Activated naive CD8-positive, alpha-beta T cell treated with anti-CD3 and anti-CD28 coated beads, Interleukin-2, amount 50 U/mL, for 16 hours (primary cell): ENCODE results near the gene CCS.
"Not testable (repeated sequence)": the region's sequence is repeated elsewhere in the genome, so short reads cannot be mapped to it uniquely, and the experiment has no call there.

Source experiments
- DNase-seq: peaks from one replicate; pipeline ENCODE4 v3.0.0-alpha.2; 2020; ENCODE audit warnings: low read depth, low spot score

The CCS gene

DNA sequence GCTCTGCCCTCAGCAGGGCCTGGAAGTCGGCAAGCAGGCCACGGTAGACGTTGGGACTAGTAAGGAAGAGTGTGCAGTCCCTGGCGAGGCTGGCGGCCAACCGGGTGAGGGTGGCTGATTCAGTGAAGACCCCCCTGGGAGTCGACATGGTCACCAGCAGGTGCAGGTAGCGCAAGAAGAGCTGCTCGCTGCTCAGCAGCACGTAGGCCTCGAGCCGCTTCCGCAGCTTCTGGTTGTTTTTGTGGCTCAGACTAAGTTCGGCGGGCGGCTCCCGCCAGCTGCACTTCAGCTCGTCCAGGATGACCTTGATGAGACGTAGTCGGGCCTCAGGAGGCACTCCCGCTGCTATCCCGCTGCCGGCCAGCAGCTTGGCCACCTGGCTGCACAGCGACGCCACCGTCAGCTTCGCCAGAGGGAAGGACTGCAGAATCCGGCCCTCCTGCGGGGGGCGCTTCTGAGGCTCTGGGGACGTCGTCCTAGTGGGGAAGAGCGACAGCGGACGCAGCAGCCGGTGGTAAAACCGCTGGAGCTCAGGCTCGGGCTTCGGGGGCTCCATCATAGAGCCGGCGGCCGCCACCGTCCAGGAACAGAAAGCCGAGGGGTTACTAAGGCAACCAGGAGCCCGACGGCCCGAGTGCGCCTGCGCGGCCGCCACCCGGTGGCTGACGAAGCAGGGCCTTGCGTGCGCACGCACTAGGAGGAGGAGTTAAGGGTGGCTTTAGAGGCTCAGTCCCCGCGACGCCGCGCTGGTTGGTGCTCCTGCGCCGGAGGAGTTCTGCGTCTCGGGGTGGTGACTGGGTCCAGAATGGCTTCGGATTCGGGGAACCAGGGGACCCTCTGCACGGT is at the start of gene CCS, which contains the start of gene CCDC87:
Gene CCS (plus strand): TSS at position 729 of the 846 bp plus-strand sequence. CDS start 77 bp downstream, at position 806.
Gene CCDC87 (minus strand): TSS at position 607 of the 846 bp plus-strand sequence. CDS start 48 bp downstream, at position 559.
- peak; percentile 97 for DNase-seq

DNA sequence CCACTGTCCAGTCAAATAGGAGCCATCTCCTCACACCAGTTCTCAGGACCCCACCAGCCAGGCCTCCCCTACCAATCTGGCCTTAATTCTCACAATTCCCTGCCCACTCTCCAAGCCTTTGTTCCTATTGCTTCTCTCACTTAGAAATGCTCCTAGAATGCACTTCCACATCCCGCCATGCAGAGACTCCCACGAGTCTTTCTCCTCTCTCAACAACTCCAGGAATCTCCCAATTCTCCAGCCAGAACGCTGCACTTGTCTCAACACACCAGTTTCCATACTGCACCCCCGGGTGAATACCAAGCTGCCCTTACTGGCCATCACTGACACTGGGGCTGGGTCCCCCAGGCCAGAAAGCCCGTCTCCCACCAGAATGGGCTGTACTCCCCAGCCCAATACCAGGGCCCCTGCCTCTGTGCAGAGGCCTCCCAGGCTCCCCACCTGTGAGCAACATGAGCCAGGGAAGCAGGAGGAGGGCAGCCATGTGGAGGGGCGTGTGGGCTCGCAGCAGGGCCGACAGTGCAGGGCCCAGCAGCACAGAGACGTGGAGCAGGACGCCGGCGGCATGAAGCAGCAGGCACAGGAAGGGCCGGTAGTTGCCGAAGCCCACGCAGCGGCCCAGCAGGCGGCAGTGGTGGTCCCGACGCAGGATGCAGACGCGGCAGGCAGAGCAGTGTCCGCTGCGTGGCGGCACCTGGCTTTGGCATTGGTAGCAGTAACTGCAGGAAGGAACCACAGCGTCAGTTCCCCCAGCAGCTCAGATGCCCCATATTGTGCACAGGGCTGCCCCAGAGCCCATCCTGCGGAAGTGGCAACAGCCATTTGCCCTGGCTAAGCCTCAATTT is 49.5 kb upstream of the CCS start:
- DNase-seq = no peak

DNA sequence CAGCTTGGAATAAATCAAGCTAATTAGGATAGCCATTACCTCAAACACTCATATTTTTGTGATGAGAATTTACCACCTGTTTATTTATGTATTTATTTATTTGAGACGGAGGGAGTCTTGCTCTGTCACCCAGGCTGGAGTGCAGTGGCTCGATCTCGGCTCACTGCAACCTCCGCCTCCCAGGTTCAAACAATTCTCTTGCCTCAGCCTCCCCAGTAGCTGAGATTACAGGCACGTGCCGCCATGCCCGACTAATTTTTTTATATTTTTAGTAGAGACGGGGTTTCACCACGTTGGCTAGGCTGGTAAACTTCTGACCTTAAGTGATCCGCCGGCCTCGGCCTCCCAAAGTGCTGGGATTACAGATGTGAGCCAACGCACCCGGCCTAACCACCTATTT is 48.0 kb upstream of the CCS start:
- not testable (repeated sequence) for DNase-seq

DNA sequence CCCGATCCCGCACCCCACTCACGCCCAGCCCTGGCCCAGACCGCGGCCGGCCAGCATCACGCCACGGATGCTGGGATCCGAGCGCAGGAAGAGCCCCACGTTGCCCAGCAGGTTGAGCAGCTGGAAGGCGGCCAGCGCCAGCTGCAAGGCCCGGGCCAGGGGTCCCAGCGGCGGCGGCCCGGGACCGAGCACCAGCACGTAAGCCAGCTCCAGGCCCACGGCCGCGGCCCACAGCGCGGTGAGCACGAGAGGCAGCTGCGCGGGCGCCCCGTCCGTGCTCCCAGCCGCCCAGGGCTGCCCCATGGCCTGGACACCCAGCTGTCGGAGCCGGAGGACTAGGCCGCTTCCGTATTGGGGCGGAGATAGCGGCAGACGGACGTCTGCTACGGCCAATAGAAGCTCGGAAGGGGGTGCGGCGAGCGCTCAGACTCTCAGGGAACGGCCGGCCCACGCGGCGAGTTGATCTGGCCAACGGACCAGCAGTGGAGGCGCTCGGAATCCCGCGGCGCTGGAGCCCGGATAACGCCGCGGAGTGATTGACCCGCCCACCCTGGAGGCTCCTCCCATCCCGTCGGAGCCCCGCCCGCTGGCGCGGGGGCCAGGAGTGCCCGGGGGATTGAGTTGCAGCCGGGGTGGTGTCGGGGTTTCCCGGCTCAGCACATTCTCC is 47.2 kb upstream of the CCS start, which contains the start of gene ZDHHC24:
Gene ZDHHC24 (minus strand): TSS at position 348 of the 667 bp plus-strand sequence. CDS start 45 bp downstream, at position 303.
- DNase-seq = peak; percentile 71

GRCh38 chr11:66546368-66546965 is 46.5 kb upstream of the CCS start, which contains the start of gene ACTN3:
TSS of gene ACTN3 (plus strand) at chr11:66546903. CDS start at chr11:66546938, 35 bp downstream.
- no peak for DNase-seq

- DNase-seq = no peak
Observed at GRCh38 chr11:66546966-66547661, 45.9 kb upstream of the CCS start.

GRCh38 chr11:66547662-66548009 is 45.3 kb upstream of the CCS start:
- DNase-seq = no peak

DNA sequence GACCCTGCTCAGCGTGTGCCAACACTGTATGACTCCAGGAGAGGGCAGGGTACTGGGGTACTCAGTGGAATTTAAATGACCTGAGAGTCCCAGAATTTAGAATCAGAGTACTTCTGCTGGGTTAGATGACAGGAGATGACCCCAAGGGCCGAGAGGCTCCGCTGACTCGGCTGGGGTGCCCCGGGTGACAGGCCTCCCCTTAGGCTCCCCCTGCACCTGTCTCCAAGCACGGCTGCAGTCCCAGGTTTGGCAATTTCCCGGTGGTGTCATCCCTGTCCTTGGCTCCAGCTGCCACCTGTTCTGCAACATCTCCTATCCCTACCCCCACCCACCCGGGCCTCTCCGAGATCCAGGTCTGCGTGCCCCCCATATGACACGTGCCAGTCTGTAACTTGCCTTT is 44.9 kb upstream of the CCS start:
- DNase-seq = no peak

GRCh38 chr11:66548774-66549630 is 44.0 kb upstream of the CCS start:
- no peak for DNase-seq

GRCh38 chr11:66549696-66550095 is 43.3 kb upstream of the CCS start:
- DNase-seq = no peak

GRCh38 chr11:66550887-66551286 is 42.1 kb upstream of the CCS start:
- DNase-seq = no peak

GRCh38 chr11:66554602-66555001 is 38.4 kb upstream of the CCS start:
- DNase-seq = no peak

- DNase-seq = no peak
Observed at GRCh38 chr11:66555416-66555815, 37.6 kb upstream of the CCS start.

GRCh38 chr11:66556086-66556485 is 36.9 kb upstream of the CCS start:
- no peak for DNase-seq

DNA sequence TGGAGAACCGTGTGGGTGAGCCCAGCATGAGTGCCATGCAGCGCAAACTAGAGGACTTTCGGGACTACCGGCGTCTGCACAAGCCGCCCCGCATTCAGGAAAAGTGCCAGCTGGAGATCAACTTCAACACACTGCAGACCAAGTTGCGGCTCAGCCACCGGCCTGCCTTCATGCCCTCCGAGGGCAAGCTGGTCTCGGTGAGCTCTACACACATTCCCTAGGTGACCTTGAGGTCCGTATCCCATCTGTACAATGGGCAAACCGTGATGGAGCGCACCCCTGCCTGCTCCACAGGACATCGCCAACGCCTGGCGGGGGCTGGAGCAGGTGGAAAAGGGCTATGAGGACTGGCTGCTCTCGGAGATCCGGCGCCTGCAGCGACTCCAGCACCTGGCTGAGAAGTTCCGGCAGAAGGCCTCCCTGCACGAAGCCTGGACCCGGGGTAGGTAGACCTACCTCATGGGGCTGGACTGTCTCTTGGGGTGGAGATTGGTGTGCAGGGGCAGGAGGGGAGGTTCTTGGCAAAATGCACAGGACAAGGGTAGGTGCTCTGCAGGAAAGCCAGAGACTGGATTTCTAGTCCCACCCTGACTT is 35.2 kb upstream of the CCS start:
- DNase-seq = no peak

DNA sequence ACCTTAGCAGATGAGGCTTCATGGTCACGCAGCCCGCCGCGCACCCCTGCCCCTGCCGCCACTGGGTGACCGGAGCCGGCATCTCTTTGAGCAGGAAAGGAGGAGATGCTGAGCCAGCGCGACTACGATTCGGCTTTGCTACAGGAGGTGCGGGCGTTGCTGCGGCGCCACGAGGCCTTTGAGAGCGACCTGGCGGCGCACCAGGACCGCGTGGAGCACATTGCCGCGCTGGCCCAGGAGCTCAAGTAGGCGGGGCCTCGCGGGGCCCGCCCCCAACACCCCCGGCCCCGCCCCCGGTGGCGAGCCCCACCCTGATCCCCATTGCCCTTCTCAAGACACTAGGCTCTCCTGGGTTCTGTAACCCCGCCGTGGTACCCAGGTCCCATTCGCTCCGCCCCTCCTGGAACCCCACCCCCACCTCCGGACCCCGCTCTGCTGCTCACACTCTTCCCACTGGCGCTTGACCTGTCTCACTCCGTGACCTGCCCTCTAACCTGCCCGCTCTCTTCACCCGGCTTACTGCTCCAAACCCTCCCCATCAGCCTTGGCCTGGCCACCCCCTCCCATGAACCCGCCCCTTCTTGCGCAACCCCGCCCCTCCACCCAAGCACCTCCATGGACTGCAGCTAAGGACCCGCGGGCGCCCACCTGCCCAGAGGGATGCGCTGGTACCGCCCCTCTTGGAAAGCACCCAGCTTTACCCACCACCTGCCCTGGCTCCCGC is 33.7 kb upstream of the CCS start:
- DNase-seq = no peak

GRCh38 chr11:66559866-66560676 is 32.9 kb upstream of the CCS start:
- DNase-seq = no peak
